Measurements from ENCODE around the gene WIPI1. TPM values are rescaled to one million over a fixed set of nuclear protein-coding genes. Genes with fewer than 3 reads are reported as not detected.
"Not testable (repeated sequence)": the region's sequence is repeated elsewhere in the genome, so short reads cannot be mapped to it uniquely, and the experiment has no call there.

Gene WIPI1
- total RNA-seq (43.3 TPM), polyA plus RNA-seq (ENCODE audit: insufficient read depth in 1 of 8, insufficient read length in 8 of 8, low replicate concordance in 1 of 8) (10 to 100 TPM; 33.9 to 50.5 (median 45.8) TPM)
- long read RNA-seq, donor 1, partial matches to known transcripts: 0 of 2 reads
- long read RNA-seq, donor 1, other reads (novel, unspliced or antisense): 0 of 2 reads
- long read RNA-seq, donor 2, partial matches to known transcripts: 0 of 2 reads
- long read RNA-seq, donor 2, other reads (novel, unspliced or antisense): 0 of 2 reads
- long read RNA-seq, donor 3, transcript WIPI1-201 (13 exons, 1,832 nt): major isoform, 5 of 22 reads
- long read RNA-seq, donor 3, partial matches to known transcripts: 12 of 22 reads
- long read RNA-seq, donor 3, other reads (novel, unspliced or antisense): 0 of 22 reads
- long read RNA-seq, donor 4, partial matches to known transcripts: 0 of 1 reads
- long read RNA-seq, donor 4, other reads (novel, unspliced or antisense): 0 of 1 reads
- long read RNA-seq, donor 5, transcript WIPI1-201 (13 exons, 1,832 nt): major isoform, 9 of 13 reads
- long read RNA-seq, donor 5, partial matches to known transcripts: 0 of 13 reads
- long read RNA-seq, donor 5, other reads (novel, unspliced or antisense): 0 of 13 reads
- long read RNA-seq, donor 6, partial matches to known transcripts: 215 of 264 reads
- long read RNA-seq, donor 6, other reads (novel, unspliced or antisense): 42 of 264 reads
- long read RNA-seq, donor 7, transcript WIPI1-201 (13 exons, 1,832 nt): major isoform, 7 of 8 reads
- long read RNA-seq, donor 7, partial matches to known transcripts: 0 of 8 reads
- long read RNA-seq, donor 7, other reads (novel, unspliced or antisense): 0 of 8 reads
- long read RNA-seq, donor 8, transcript WIPI1-201 (13 exons, 1,832 nt): major isoform, 5 of 6 reads
- long read RNA-seq, donor 8, partial matches to known transcripts: 0 of 6 reads
- long read RNA-seq, donor 8, other reads (novel, unspliced or antisense): 0 of 6 reads
- long read RNA-seq, donor 9, partial matches to known transcripts: 0 of 5 reads
- long read RNA-seq, donor 9, other reads (novel, unspliced or antisense): 0 of 5 reads
- long read RNA-seq, donor 10, transcript WIPI1-201 (13 exons, 1,832 nt): major isoform, 9 of 16 reads
- long read RNA-seq, donor 10, partial matches to known transcripts: 5 of 16 reads
- long read RNA-seq, donor 10, other reads (novel, unspliced or antisense): 0 of 16 reads
- long read RNA-seq, donor 11, partial matches to known transcripts: 118 of 212 reads
- long read RNA-seq, donor 11, other reads (novel, unspliced or antisense): 88 of 212 reads

DNA sequence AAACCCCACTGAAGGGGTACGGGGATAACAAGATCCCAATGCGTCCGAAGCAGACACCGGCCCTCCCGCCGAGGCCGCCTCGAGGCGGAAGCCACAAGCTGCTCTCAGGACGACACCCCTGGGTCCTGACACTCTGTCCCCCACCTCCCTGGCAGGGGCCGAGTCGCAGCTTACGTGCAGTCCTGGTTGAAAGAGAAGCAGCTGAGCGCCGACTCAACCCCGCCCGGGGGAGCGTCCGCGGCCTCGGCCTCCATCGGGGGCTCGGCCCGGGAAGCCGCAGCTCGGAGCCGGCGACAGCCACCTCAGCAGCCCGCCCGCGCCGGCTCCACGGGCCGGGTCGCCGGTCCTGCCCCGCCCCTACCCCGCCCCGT lies at the start of gene WIPI1:
Gene WIPI1, minus strand, starts transcription at position 329 of the 371 bp plus-strand sequence. Its CDS starts 75 bp downstream, at position 254.
- WGBS (ENCODE audit: insufficient coverage): under 1% methylated on average over 21 of the region's 39 CpGs
- peak; percentile 71 for DNase-seq
- Histone ChIP-seq H3K4me1 (ENCODE audit: control insufficient read depth, insufficient read depth, low read length) (peaks cover 14% of the 10 kb centered on the region), H3K9me3 (replicated peaks; ENCODE audit: control insufficient read depth, low read depth, low read length) (no peaks in the 10 kb centered on the region), H3K27ac (ENCODE audit: low read length) (peak within 1 kb of the TSS; percentile 91), H3K4me3 (ENCODE audit: low read length) (peak within 1 kb of the TSS; percentile 86), H3K36me3 (ENCODE audit: control insufficient read depth, insufficient read depth, low read length) (peaks cover 4% of the 10 kb centered on the region), H3K27me3 (ENCODE audit: control insufficient read depth, insufficient read depth, low read length) (no peaks in the 10 kb centered on the region)

DNA sequence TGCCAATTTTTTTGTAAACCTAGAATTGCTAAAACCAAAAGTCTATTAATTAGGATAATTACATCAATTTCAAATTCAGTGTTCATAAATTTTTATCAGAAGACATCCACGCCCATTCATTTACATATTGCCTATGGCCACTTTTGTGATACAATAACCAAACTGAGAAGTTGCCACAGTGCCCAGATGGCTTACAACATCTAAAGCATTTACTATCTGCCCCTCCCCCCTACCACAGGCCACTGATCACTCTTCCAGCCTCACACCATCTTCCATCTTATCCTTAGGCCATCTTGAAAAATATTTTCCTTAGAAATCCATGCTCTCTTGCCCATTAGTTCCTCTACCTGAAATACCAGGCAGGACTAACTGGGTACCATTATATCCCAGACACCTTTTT lies 48.7 kb upstream of the WIPI1 start:
- Histone ChIP-seq H3K4me3 (ENCODE audit: low read length) (no peak overlapping the region), H3K9me3 (replicated peaks; ENCODE audit: control insufficient read depth, low read depth, low read length) (no peaks in the 10 kb centered on the region), H3K4me1 (ENCODE audit: control insufficient read depth, insufficient read depth, low read length) (peaks cover 19% of the 10 kb centered on the region), H3K27me3 (ENCODE audit: control insufficient read depth, insufficient read depth, low read length) (no peaks in the 10 kb centered on the region), H3K36me3 (ENCODE audit: control insufficient read depth, insufficient read depth, low read length) (no peaks in the 10 kb centered on the region), H3K27ac (ENCODE audit: low read length) (no peak overlapping the region)
- DNase-seq: no peak
- WGBS (ENCODE audit: insufficient coverage): 100% methylated on average over 1 of the region's 1 CpG

- 65% methylated on average over 2 of the region's 3 CpGs for WGBS (ENCODE audit: insufficient coverage)
- peaks cover 3% of the 10 kb centered on the region for H3K4me1 ChIP-seq (ENCODE audit: control insufficient read depth, insufficient read depth, low read length)
- no peaks in the 10 kb centered on the region for H3K9me3 ChIP-seq (replicated peaks; ENCODE audit: control insufficient read depth, low read depth, low read length)
- no peaks in the 10 kb centered on the region for H3K36me3 ChIP-seq (ENCODE audit: control insufficient read depth, insufficient read depth, low read length)
- H3K4me3 ChIP-seq (ENCODE audit: low read length): no peak overlapping the region
- no peaks in the 10 kb centered on the region for H3K27me3 ChIP-seq (ENCODE audit: control insufficient read depth, insufficient read depth, low read length)
- no peak for DNase-seq
- no peak overlapping the region for H3K27ac ChIP-seq (ENCODE audit: low read length)
Measured at GRCh38 chr17:68501074-68501473, 43.8 kb upstream of the WIPI1 start.

- no peak overlapping the region for H3K4me3 ChIP-seq (ENCODE audit: low read length)
- H3K27me3 ChIP-seq (ENCODE audit: control insufficient read depth, insufficient read depth, low read length): no peaks in the 10 kb centered on the region
- 95% methylated on average over 3 of the region's 5 CpGs for WGBS (ENCODE audit: insufficient coverage)
- no peaks in the 10 kb centered on the region for H3K9me3 ChIP-seq (replicated peaks; ENCODE audit: control insufficient read depth, low read depth, low read length)
- DNase-seq: no peak
- H3K27ac ChIP-seq (ENCODE audit: low read length): no peak overlapping the region
- no peaks in the 10 kb centered on the region for H3K36me3 ChIP-seq (ENCODE audit: control insufficient read depth, insufficient read depth, low read length)
- peaks cover 3% of the 10 kb centered on the region for H3K4me1 ChIP-seq (ENCODE audit: control insufficient read depth, insufficient read depth, low read length)
Measured at GRCh38 chr17:68499587-68499986, 42.3 kb upstream of the WIPI1 start.

- Histone ChIP-seq H3K9me3 (replicated peaks; ENCODE audit: control insufficient read depth, low read depth, low read length) (no peaks in the 10 kb centered on the region), H3K27me3 (ENCODE audit: control insufficient read depth, insufficient read depth, low read length) (no peaks in the 10 kb centered on the region), H3K4me1 (ENCODE audit: control insufficient read depth, insufficient read depth, low read length) (peaks cover 3% of the 10 kb centered on the region), H3K27ac (ENCODE audit: low read length) (no peak overlapping the region), H3K4me3 (ENCODE audit: low read length) (no peak overlapping the region), H3K36me3 (ENCODE audit: control insufficient read depth, insufficient read depth, low read length) (no peaks in the 10 kb centered on the region)
- DNase-seq: peak; percentile 33
- WGBS (ENCODE audit: insufficient coverage): 48% methylated on average over 3 of the region's 7 CpGs
Measured at GRCh38 chr17:68498479-68499326, 41.4 kb upstream of the WIPI1 start.

DNA sequence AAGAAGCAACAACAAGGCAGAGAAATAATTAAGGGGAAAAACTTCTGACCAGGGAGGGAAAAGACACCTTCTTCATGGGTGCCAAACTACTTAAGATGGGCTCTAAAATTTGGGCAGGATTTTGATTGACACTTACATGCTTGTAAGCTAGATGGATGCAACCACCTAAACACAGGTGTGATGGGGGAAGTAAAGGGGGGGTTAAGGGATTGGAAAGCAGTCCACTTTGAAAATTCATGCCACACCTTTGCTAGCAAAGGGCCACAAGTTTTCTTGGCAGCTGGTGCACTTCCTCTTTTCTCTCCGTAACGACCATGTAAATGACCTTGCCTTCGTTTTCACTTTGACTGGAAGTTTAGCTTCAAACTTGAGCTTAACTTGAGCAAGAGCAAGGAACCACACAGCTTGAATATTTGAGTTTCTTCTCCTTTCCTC lies 40.6 kb upstream of the WIPI1 start:
- H3K27ac ChIP-seq (ENCODE audit: low read length): no peak overlapping the region
- peaks cover 8% of the 10 kb centered on the region for H3K4me1 ChIP-seq (ENCODE audit: control insufficient read depth, insufficient read depth, low read length)
- no peaks in the 10 kb centered on the region for H3K36me3 ChIP-seq (ENCODE audit: control insufficient read depth, insufficient read depth, low read length)
- H3K4me3 ChIP-seq (ENCODE audit: low read length): no peak overlapping the region
- WGBS (ENCODE audit: insufficient coverage): 16% methylated on average over 3 of the region's 3 CpGs
- H3K9me3 ChIP-seq (replicated peaks; ENCODE audit: control insufficient read depth, low read depth, low read length): no peaks in the 10 kb centered on the region
- H3K27me3 ChIP-seq (ENCODE audit: control insufficient read depth, insufficient read depth, low read length): no peaks in the 10 kb centered on the region
- peak; percentile 79 for DNase-seq

DNA sequence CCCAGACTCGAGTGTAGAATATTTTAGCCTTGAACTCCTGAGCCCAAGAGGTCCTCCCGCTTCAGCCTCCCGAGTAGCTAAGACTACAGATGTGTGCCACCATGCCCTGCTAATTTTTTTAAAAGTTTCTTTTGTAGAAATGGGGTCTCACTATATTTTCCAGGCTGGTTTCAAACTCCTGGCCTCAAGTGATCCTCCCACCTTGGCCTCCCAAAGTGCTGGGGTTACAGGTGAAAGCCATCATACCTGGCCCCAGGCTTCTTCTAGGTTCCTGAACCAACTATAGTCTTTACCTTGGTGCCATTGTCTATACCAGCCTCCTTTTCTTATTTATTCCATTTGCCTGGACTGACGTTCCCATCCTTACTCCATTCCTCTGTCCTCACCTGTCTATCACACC lies 37.8 kb upstream of the WIPI1 start:
- H3K27ac ChIP-seq (ENCODE audit: low read length): no peak overlapping the region
- no peak overlapping the region for H3K4me3 ChIP-seq (ENCODE audit: low read length)
- 73% methylated on average over 2 of the region's 4 CpGs for WGBS (ENCODE audit: insufficient coverage)
- H3K4me1 ChIP-seq (ENCODE audit: control insufficient read depth, insufficient read depth, low read length): peaks cover 25% of the 10 kb centered on the region
- no peaks in the 10 kb centered on the region for H3K36me3 ChIP-seq (ENCODE audit: control insufficient read depth, insufficient read depth, low read length)
- no peaks in the 10 kb centered on the region for H3K9me3 ChIP-seq (replicated peaks; ENCODE audit: control insufficient read depth, low read depth, low read length)
- no peaks in the 10 kb centered on the region for H3K27me3 ChIP-seq (ENCODE audit: control insufficient read depth, insufficient read depth, low read length)
- DNase-seq: no peak

- H3K36me3 ChIP-seq (ENCODE audit: control insufficient read depth, insufficient read depth, low read length); DNase-seq; H3K27ac ChIP-seq (ENCODE audit: low read length); H3K27me3 ChIP-seq (ENCODE audit: control insufficient read depth, insufficient read depth, low read length); H3K4me3 ChIP-seq (ENCODE audit: low read length); H3K9me3 ChIP-seq (replicated peaks; ENCODE audit: control insufficient read depth, low read depth, low read length): not testable (repeated sequence)
- H3K4me1 ChIP-seq (ENCODE audit: control insufficient read depth, insufficient read depth, low read length): peaks cover 23% of the 10 kb centered on the region
- WGBS (ENCODE audit: insufficient coverage): 81% methylated on average over 5 of the region's 8 CpGs
Measured at GRCh38 chr17:68492394-68493054, 35.2 kb upstream of the WIPI1 start.
